KOPT-K1 (cell line): Measurements from ENCODE around the gene CDYL2.

ENCODE experiments used
- H3K27ac ChIP-seq: fragments of 200-600 bp; sonication (generic); 2 replicates; pipeline ENCODE4 v1.5.1; 2016; ENCODE audit warnings: antibody characterized with exemption, mild to moderate bottlenecking, low read depth, low read length; ENCODE audit not compliant: poor library complexity, severe bottlenecking
- H3K36me3 ChIP-seq: fragments of 200-600 bp; sonication (generic); 2 replicates; pipeline ENCODE4 v1.5.1; 2017; ENCODE audit warnings: antibody characterized with exemption, mild to moderate bottlenecking, low read length, moderate library complexity; ENCODE audit not compliant: insufficient read depth
- H3K9me3 ChIP-seq: fragments of 200-600 bp; sonication (generic); 2 replicates; pipeline ENCODE4 v1.5.1; 2017; ENCODE audit warnings: antibody characterized with exemption, low read length, mild to moderate bottlenecking; ENCODE audit not compliant: insufficient read depth, poor library complexity, severe bottlenecking

Gene CDYL2

GRCh38 chr16:80586476-80586875 is 217.9 kb downstream of the CDYL2 start:
- no peak overlapping the region for H3K27ac ChIP-seq
- H3K36me3 ChIP-seq: no peaks in the 10 kb centered on the region
- H3K9me3 ChIP-seq: no peaks in the 10 kb centered on the region

DNA sequence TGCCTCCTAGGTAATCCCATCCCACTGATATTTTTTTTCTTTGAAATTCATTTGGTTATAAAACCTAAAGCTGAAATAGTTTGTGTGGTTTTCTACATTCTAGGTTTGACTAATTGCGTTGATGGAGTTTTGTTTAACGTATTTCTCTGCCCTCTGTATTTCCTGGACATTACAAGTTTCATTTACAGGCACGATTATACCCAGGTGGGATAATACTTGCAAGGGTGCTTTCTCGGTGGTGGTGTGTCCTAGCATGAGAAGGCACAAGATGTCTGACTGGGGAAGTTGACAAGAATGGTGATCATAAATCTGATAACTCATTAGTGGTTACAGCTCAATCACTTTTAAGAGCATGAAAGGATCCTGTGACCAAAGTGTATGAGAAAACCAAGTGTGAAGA is 218.6 kb downstream of the CDYL2 start:
- no peak overlapping the region for H3K27ac ChIP-seq
- H3K36me3 ChIP-seq: no peaks in the 10 kb centered on the region
- H3K9me3 ChIP-seq: no peaks in the 10 kb centered on the region

DNA sequence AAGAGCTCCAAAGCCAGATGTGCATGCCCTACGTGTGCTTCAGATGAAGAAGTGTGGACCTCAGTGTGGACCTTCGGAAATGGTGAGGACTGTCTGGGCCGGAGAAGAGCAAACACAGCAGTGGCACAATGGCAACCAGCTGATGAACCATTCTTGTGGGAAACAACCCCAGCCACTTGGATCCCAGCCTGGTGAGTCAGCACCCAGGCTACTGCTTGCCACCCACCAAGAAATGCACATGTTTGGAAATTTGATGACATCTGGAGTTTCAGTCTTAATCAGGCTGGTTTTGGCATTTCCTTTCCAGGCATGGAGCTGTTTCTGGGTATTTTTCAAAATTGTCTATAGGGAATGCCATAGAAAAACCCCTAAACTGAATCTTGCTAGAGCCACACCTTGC is 220.9 kb downstream of the CDYL2 start:
- Histone ChIP-seq H3K36me3 (no peaks in the 10 kb centered on the region), H3K9me3 (no peaks in the 10 kb centered on the region), H3K27ac (no peak overlapping the region)

DNA sequence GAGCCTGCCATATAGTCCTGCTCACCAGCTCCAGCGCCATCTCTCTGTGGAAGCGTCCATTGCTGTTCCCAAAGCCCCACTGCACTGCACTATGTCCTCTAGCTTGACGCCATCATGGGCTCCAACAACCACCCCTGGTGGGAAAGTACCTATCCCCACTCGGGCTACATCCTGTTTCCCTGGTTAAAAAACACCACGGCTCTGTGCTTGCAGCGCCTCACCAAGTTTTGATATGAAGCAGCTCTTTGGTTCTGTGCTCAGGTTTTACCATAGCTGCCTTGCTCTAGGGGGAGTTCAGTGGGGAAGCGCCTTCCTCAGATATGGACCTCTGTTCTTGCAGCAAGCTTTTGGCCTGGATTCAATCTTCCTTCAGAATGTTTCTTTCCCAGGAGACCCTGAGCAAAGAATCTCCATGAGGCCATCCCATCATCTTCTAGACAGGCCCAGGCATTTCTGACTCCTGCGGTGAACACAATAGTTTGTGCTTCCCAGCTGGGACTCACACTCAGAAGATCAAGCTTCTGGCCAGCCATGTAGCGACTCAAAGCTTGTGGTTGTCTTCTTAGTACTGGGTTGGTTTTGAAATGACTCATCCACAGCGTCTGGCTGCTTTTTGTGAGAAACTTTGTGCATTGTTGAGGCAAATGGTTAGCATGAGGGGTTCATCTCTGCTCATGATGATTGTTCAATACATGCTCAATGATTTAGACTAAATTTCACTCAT is 224.1 kb downstream of the CDYL2 start:
- H3K36me3 ChIP-seq: no peaks in the 10 kb centered on the region
- H3K9me3 ChIP-seq: no peaks in the 10 kb centered on the region
- no peak overlapping the region for H3K27ac ChIP-seq

- Histone ChIP-seq H3K36me3 (no peaks in the 10 kb centered on the region), H3K27ac (no peak overlapping the region), H3K9me3 (no peaks in the 10 kb centered on the region)
Observed at GRCh38 chr16:80577485-80578280, 226.7 kb downstream of the CDYL2 start.

DNA sequence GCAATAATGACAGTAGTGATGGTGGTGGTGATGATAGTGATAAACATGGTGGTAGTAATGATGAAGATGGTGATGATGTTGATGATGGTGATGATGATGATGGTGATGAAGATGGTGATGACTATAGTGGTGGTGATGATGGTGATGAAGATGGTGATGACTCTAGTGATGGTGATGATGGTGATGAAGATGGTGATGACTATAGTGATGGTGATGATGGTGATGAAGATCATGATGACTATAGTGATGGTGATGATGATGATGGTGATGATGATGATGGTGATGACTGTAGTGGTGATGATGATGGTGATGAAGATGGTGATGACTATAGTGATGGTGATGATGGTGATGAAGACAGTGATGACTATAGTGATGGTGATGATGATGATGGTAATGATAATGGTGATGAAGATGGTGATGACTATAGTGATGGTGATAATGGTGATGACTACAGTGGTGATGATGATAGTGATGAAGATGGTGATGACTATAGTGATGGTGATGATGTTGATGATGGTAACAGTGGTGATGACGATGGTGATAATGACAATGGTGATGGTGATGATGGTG is 228.0 kb downstream of the CDYL2 start:
- H3K36me3 ChIP-seq: no peaks in the 10 kb centered on the region
- H3K9me3 ChIP-seq: no peaks in the 10 kb centered on the region
- H3K27ac ChIP-seq: no peak overlapping the region

DNA sequence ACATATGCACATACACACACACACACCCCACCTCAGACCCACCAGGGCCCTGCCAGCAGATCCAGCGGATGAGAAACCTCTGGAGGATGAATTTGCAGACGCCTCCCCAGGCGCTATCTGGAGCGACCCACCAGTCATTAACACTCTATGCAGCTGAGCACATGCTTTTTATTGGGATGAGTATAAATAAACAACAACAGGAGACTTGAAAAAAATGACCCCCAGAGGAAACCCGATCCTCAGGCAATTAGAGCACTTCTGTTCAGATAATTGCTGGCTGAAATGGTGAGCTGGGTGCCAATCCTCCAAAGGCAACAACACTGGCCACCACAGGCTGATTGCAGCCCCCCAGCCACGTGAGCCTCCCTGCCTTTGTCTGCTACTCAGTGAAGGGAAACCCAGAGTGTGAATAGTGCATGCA is 230.7 kb downstream of the CDYL2 start:
- H3K27ac ChIP-seq: no peak overlapping the region
- H3K36me3 ChIP-seq: no peaks in the 10 kb centered on the region
- no peaks in the 10 kb centered on the region for H3K9me3 ChIP-seq

DNA sequence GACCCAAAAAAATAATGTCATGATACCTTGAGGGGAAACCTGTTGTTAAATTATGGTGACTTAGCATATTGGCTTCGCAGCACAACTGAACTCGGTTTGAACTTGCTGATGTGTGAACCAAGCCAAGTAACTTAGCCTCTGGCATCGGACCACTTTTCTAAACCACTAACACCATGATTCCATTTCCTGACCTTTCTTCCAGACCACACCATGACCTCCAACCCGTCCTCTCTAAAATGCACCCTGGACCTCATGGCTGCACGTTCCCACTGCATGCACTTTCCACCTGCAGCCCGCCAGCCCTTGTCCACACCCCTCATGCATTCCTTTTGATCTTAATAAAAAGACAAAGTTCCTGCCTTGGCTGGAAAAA is 234.3 kb downstream of the CDYL2 start:
- no peak overlapping the region for H3K27ac ChIP-seq
- no peaks in the 10 kb centered on the region for H3K9me3 ChIP-seq

GRCh38 chr16:80569440-80570105 is 234.8 kb downstream of the CDYL2 start:
- Histone ChIP-seq H3K27ac (no peak overlapping the region), H3K36me3 (no peaks in the 10 kb centered on the region), H3K9me3 (no peaks in the 10 kb centered on the region)

More for the DNA sequence above, 234.3 kb downstream of the CDYL2 start:
- H3K36me3 ChIP-seq: no peaks in the 10 kb centered on the region

GRCh38 chr16:80564394-80564793 is 240.0 kb downstream of the CDYL2 start:
- H3K36me3 ChIP-seq: no peaks in the 10 kb centered on the region
- no peaks in the 10 kb centered on the region for H3K9me3 ChIP-seq

GRCh38 chr16:80563066-80563465 is 241.3 kb downstream of the CDYL2 start:
- Histone ChIP-seq H3K9me3 (no peaks in the 10 kb centered on the region), H3K27ac (no peak overlapping the region), H3K36me3 (no peaks in the 10 kb centered on the region)

More at GRCh38 chr16:80564394-80564793, 240.0 kb downstream of the CDYL2 start:
- no peak overlapping the region for H3K27ac ChIP-seq

GRCh38 chr16:80559369-80559768 is 245.0 kb downstream of the CDYL2 start:
- H3K27ac ChIP-seq: no peak overlapping the region
- H3K36me3 ChIP-seq: no peaks in the 10 kb centered on the region
- H3K9me3 ChIP-seq: no peaks in the 10 kb centered on the region

DNA sequence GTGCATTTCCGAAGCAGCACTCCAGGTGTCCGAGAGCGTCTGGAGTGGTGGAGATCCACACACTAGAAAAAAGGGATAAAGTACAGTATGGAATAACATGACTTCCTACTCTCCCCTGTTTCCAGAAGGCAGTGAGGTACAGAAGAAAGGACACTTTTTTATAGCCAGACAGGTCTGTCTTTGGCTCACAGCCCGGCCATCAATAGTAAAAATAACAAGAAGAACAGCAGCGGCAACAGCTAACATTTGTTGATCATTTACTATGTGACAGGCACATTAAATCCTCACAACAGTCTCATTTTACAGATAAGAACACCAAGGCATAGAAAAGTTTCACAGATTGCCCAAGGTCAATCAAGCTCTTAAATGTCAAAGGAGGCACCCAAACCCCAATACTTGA is 247.4 kb downstream of the CDYL2 start:
- Histone ChIP-seq H3K27ac (no peak overlapping the region), H3K36me3 (no peaks in the 10 kb centered on the region), H3K9me3 (no peaks in the 10 kb centered on the region)

GRCh38 chr16:80556481-80556880 is 247.9 kb downstream of the CDYL2 start:
- Histone ChIP-seq H3K27ac (no peak overlapping the region), H3K9me3 (no peaks in the 10 kb centered on the region), H3K36me3 (no peaks in the 10 kb centered on the region)

GRCh38 chr16:80554033-80554432 is 250.4 kb downstream of the CDYL2 start:
- Histone ChIP-seq H3K36me3 (no peaks in the 10 kb centered on the region), H3K9me3 (no peaks in the 10 kb centered on the region), H3K27ac (no peak overlapping the region)
